Thyroid gland (tissue), 4 donors: Measurements from ENCODE around the gene LIPN. TPM values are rescaled to one million over a fixed set of nuclear protein-coding genes. Genes with fewer than 3 reads are reported as not detected.

Experiments used
- DNase-seq, 2 donors: peaks; one replicate each; pipeline ENCODE4 v3.0.0-alpha.2; 2019
- H3K27ac ChIP-seq, 3 donors: fragments of 200-600 bp; sonication (generic); 1 replicate in 2 of 3; 2 replicates in 1 of 3; pipeline ENCODE4 v1.5.1; 2016 to 2019; ENCODE audit warnings: mild to moderate bottlenecking in 1 of 3, moderate library complexity in 1 of 3
- H3K27me3 ChIP-seq: fragments of 200-600 bp; sonication (generic); one replicate; pipeline ENCODE4 v1.5.1; 2019
- H3K36me3 ChIP-seq, 2 donors: fragments of 200-600 bp; sonication (generic); one replicate each; pipeline ENCODE4 v1.5.1; 2016 to 2019
- H3K4me1 ChIP-seq, 2 donors: fragments of 200-600 bp; sonication (generic); one replicate each; pipeline ENCODE4 v1.5.1; 2017 to 2019
- H3K4me3 ChIP-seq, 3 donors: fragments of 200-600 bp; sonication (generic); replicated peaks in 1 of 3; 1 replicate in 2 of 3; 2 replicates in 1 of 3; pipeline ENCODE4 v1.5.1; 2016; ENCODE audit warnings: mild to moderate bottlenecking in 1 of 3
- H3K9me3 ChIP-seq: fragments of 200-600 bp; sonication (generic); one replicate; pipeline ENCODE4 v1.5.1; 2017
- POLR2A ChIP-seq, 2 donors: fragments of 450-650 bp; IDR thresholded peaks; one replicate each; pipeline ENCODE4 v1.6.1; 2017; ENCODE audit warnings: antibody characterized with exemption in 2 of 2, mild to moderate bottlenecking in 2 of 2, moderate library complexity in 1 of 2
- WGBS, 2 donors: methylation state at CpG; one replicate each; pipeline ENCODE4 v1.1.5; 2017; 5-methylcytosine and 5-hydroxymethylcytosine counted together
- intact Hi-C: fragments of 100-400 bp; cut with DNase I; formaldehyde crosslinking; loops from one replicate; pipeline ENCODE4 v1.15.1; 2023
- total RNA-seq, 4 donors: library from RNA; depleted of rRNA; stranded (reverse); fragments of >200 nt; gene quantifications; one replicate each; pipeline ENCODE4 v1.2.3, GENCODE V29; 2016
- TF ChIP-seq, protein P1 (sequence below), 6 experiments: fragments of 200-600 bp in 3 of 6; fragments of 450-650 bp in 3 of 6; sonication (generic) in 3 of 6; IDR thresholded peaks; one replicate each; pipeline ENCODE4 v1.5.1; 2016 to 2019; ENCODE audit warnings: antibody characterized with exemption in 6 of 6, mild to moderate bottlenecking in 2 of 6, inconsistent platforms in 1 of 6, moderate library complexity in 1 of 6

The LIPN gene
- total RNA-seq, 4 donors from 2014 or later = not detected

DNA sequence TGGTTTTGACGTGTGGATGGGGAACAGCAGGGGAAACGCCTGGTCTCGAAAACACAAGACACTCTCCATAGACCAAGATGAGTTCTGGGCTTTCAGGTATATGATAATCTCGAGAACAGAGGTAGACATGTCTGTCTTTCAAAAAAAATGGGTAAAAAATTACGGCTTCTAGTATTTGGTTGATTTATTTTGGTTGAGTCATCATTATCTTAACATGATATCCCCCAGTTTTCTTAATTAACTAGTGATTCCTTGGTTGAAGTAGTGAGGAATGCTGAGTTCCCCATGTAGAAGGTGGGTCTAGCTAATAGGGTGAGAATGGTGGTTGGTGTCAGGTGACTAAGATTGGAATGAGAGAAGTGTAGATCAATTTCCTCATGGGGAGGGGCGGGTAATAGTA is 53.4 kb downstream of the LIPN start:
- Histone ChIP-seq H3K27ac (no peak overlapping the region), H3K9me3 (no peaks in the 10 kb centered on the region), H3K4me1 (no peaks in the 10 kb centered on the region), H3K36me3 (no peaks in the 10 kb centered on the region), H3K27me3 (no peaks in the 10 kb centered on the region), H3K4me3 (no peak overlapping the region)
- 88% methylated on average over 6 of the region's 6 CpGs for WGBS, 2 donors
- no peak for TF ChIP-seq POLR2A (IDR thresholded peaks at IDR 0.05)
- DNase-seq = no peak
- intact Hi-C loops = no loop called here

DNA sequence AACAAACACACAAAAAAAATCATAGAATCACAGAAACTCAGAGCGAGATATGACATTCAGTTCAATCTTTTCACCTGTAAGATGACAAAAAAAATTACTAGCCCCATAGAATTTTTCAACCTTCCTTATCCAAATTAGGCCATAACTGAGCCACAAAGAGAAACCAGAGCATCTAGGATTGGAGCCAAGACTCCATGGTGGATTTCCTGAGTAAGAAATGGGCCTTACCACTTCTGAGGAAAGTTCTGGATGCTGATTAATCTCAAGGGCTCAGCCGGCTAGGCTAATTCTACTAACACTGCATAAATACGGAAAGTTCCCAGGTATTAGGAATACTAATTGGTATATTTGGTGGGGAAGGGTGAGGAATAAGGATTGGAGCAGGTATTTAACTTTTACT is 59.5 kb downstream of the LIPN start:
- intact Hi-C loops = no loop called here
- 91 to 94% methylated on average over 3 of the region's 3 CpGs for WGBS, 2 donors
- H3K4me3 ChIP-seq = no peak overlapping the region
- no peaks in the 10 kb centered on the region for H3K27me3 ChIP-seq
- H3K27ac ChIP-seq = no peak overlapping the region
- no peak for DNase-seq
- H3K4me1 ChIP-seq = no peaks in the 10 kb centered on the region
- no peaks in the 10 kb centered on the region for H3K36me3 ChIP-seq
- H3K9me3 ChIP-seq = no peaks in the 10 kb centered on the region
- TF ChIP-seq POLR2A (IDR thresholded peaks at IDR 0.05) = no peak
- TF ChIP-seq, protein P1, sequence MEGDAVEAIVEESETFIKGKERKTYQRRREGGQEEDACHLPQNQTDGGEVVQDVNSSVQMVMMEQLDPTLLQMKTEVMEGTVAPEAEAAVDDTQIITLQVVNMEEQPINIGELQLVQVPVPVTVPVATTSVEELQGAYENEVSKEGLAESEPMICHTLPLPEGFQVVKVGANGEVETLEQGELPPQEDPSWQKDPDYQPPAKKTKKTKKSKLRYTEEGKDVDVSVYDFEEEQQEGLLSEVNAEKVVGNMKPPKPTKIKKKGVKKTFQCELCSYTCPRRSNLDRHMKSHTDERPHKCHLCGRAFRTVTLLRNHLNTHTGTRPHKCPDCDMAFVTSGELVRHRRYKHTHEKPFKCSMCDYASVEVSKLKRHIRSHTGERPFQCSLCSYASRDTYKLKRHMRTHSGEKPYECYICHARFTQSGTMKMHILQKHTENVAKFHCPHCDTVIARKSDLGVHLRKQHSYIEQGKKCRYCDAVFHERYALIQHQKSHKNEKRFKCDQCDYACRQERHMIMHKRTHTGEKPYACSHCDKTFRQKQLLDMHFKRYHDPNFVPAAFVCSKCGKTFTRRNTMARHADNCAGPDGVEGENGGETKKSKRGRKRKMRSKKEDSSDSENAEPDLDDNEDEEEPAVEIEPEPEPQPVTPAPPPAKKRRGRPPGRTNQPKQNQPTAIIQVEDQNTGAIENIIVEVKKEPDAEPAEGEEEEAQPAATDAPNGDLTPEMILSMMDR (IDR thresholded peaks at IDR 0.05) = no peak

DNA sequence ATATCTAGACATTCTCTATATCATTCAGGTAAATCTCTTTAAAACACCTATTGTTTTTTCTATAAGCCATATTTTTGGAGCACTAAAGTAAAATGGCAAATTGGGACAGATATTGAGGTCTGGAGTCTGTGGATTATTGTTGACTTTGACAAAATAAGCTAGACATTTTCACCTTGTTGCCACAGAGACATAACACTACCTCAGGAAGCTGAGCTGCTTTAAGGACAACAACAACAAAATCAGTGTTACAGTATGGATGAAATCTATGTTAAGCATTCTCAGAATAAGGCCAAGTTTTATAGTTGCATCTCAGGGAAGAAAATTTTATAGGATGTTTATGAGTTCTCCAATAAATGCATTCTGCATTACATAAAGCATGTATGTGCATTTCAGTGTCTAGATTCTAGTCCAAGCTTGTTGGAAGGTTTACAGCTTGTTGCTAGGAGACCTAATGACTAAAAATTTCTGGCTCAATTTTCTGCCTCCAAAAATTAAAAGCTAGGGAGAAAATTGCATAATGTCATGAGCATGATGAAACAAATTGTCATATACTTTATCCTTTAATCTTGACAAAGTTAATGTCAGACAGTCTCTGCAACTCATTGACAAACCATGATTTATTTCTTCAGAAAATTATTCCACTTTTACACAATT is 61.1 kb downstream of the LIPN start:
- no peaks in the 10 kb centered on the region for H3K36me3 ChIP-seq
- no peak for DNase-seq
- intact Hi-C loops = no loop called here
- H3K4me1 ChIP-seq = no peaks in the 10 kb centered on the region
- no peak overlapping the region for H3K4me3 ChIP-seq
- H3K27me3 ChIP-seq = no peaks in the 10 kb centered on the region
- no peaks in the 10 kb centered on the region for H3K9me3 ChIP-seq
- H3K27ac ChIP-seq = no peak overlapping the region
- TF ChIP-seq POLR2A (IDR thresholded peaks at IDR 0.05) = no peak
- TF ChIP-seq, protein P1 (IDR thresholded peaks at IDR 0.05) = no peak

DNA sequence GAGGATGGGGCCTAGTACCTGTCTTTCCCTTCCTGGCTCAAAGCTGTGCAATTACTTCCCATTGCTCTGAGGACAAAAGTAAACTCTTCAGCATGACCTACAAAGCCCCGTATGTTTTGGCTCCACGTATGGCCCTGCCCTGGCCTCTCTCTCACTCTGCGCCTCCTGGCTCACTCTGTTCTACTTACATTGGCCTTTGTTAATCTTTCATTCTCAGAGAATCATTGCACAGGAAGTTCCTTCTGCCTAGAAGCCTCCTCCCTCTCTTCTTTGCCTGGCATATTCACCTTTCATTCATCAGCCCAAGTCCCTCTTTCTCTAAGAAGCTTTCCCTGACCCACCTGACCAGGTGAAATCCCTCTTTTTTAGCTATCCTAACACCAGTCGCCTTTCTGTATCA is 66.6 kb downstream of the LIPN start:
- Histone ChIP-seq H3K36me3 (no peaks in the 10 kb centered on the region), H3K27me3 (no peaks in the 10 kb centered on the region), H3K9me3 (no peaks in the 10 kb centered on the region), H3K27ac (no peak overlapping the region), H3K4me3 (no peak overlapping the region), H3K4me1 (no peaks in the 10 kb centered on the region)
- TF ChIP-seq, protein P1 (IDR thresholded peaks at IDR 0.05) = no peak
- intact Hi-C loops = no loop called here
- WGBS, 2 donors = 81 to 85% methylated on average over 4 of the region's 4 CpGs
- DNase-seq = no peak

DNA sequence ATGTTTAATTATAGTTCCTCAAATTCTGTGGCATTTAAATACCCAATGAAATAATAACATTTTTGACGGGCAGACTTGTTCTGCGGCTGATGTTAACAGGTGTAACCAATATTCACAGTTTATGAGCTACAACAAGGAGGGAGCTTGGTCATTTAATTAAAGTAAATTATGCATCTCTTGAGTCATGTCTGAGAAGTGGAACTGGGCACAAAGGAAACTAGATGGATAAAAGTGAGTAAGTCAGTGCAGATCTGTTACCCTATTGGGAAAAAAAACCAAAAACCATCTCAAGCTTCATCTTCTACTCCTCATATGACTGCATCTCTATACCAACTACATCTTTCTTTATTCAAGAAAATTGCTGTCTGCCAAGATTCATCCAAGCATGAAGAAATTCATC is 67.9 kb downstream of the LIPN start:
- Histone ChIP-seq H3K4me1 (no peaks in the 10 kb centered on the region), H3K27ac (no peak overlapping the region), H3K27me3 (no peaks in the 10 kb centered on the region), H3K9me3 (no peaks in the 10 kb centered on the region), H3K36me3 (no peaks in the 10 kb centered on the region), H3K4me3 (no peak overlapping the region)
- DNase-seq = no peak
- WGBS, 2 donors = 91 to 92% methylated on average over 2 of the region's 2 CpGs
- intact Hi-C loops = no loop called here
- TF ChIP-seq, protein P1 (IDR thresholded peaks at IDR 0.05) = no peak
- no peak for TF ChIP-seq POLR2A (IDR thresholded peaks at IDR 0.05)

DNA sequence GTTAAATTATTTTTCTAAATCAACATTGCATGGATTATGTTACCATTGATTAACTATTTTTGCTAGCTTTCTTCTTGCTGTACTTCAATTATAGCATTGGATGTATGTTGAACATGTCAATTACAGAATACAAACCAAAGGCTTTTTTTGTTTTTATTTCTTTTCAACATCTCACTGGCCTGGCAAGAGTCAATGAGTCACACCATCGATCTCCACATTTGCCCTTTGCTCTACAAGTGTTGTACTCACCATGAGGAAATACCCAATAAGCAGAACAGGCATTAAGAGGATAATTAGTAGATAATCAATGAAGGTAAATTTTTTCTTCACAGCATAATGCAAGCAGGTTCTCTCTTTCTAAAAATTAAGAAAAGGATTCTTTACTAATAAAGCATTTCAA is 68.5 kb downstream of the LIPN start:
- Histone ChIP-seq H3K27ac (no peak overlapping the region), H3K4me1 (no peaks in the 10 kb centered on the region), H3K36me3 (no peaks in the 10 kb centered on the region), H3K4me3 (no peak overlapping the region), H3K9me3 (no peaks in the 10 kb centered on the region), H3K27me3 (no peaks in the 10 kb centered on the region)
- 28 to 33% methylated on average over 1 of the region's 1 CpG for WGBS, 2 donors
- intact Hi-C loops = no loop called here
- TF ChIP-seq POLR2A (IDR thresholded peaks at IDR 0.05) = no peak
- TF ChIP-seq, protein P1 (IDR thresholded peaks at IDR 0.05) = no peak
- no peak for DNase-seq
